ENCODE measurements around the gene GIMAP8. TPM values are rescaled to one million over a fixed set of nuclear protein-coding genes. Genes with fewer than 3 reads are reported as not detected.
A peak's percentile ranks its signal among the peaks of the same experiment; 100 is the strongest.

Gene GIMAP8
- total RNA-seq, 2 experiments from 2014 or later: 7.7 to 9.6 TPM

GRCh38 chr7:150429699-150430098 is 20.7 kb upstream of the GIMAP8 start:
- H3K27me3 Mint-ChIP-seq: peaks cover 3% of the 10 kb centered on the region
- intact Hi-C loops (cut with DNase I, micrococcal nuclease): loop anchor here in 1 of 2 experiments (10.0 kb wide), 1 partner anchor 375 kb away; no protein-coding TSS in a partner anchor
- ChIA-PET CTCF (interaction anchor here (0.6 kb wide), 1 partner anchor 313 kb away, joined by 3 read pairs; no protein-coding TSS in a partner anchor), POLR2A (no interaction called here)
- ATAC-seq (no peak), DNase-seq (no peak)
- H3K27ac Mint-ChIP-seq: no peak overlapping the region
- H3K4me1 Mint-ChIP-seq: peaks cover 10% of the 10 kb centered on the region
- H3K9me3 Mint-ChIP-seq (ENCODE audit: low read depth): no peaks in the 10 kb centered on the region
- no peak overlapping the region for H3K4me3 Mint-ChIP-seq
- H3K36me3 Mint-ChIP-seq (ENCODE audit: low read depth): no peaks in the 10 kb centered on the region

DNA sequence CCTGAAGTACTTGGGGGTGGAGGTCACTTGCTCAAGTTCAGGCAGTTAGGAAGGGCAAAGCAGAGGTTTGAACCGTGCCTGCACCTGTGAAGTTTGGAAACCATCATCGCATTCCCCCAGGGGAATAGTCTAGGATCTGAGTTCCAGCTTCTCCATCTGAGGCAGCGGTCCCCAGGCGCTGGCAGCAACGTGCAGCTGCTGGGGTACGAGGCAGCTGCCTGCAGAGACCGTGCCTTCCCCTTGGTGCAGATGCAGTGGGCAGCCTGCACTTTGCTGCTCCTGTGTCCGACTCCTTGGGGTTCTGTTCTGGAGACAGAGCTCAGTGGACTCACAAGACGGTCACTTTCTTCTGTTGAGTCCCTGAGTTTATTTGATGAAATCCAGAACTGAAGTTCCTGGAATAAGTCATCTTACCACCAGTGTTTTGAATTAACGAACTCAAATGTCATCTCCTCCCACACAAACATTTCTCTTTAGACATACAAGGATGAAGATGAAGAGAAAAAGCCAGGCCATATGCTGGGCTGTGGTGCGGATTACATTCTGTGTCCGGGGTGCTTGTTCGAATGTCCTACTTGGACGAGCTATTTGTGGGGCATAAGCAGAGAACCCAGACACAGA is 19.9 kb upstream of the GIMAP8 start:
- peaks cover 3% of the 10 kb centered on the region for H3K27me3 Mint-ChIP-seq
- CTCF ChIA-PET: interaction anchor here (0.6 to 1.2 kb wide), 3 partner anchors 16 to 446 kb away, joined by 4 read pairs; no protein-coding TSS in a partner anchor
- no peaks in the 10 kb centered on the region for H3K9me3 Mint-ChIP-seq (ENCODE audit: low read depth)
- H3K4me1 Mint-ChIP-seq: peaks cover 13% of the 10 kb centered on the region
- no peaks in the 10 kb centered on the region for H3K36me3 Mint-ChIP-seq (ENCODE audit: low read depth)
- H3K27ac Mint-ChIP-seq: no peak overlapping the region
- POLR2A ChIA-PET: no interaction called here
- no peak for ATAC-seq
- no peak overlapping the region for H3K4me3 Mint-ChIP-seq
- no peak for DNase-seq
- intact Hi-C loops (cut with DNase I, micrococcal nuclease): no loop called here

GRCh38 chr7:150431839-150432658 is 18.4 kb upstream of the GIMAP8 start:
- ATAC-seq (no peak), DNase-seq (no peak)
- Mint-ChIP-seq H3K27me3 (peaks cover 3% of the 10 kb centered on the region), H3K36me3 (ENCODE audit: low read depth) (no peaks in the 10 kb centered on the region), H3K4me3 (no peak overlapping the region), H3K9me3 (ENCODE audit: low read depth) (no peaks in the 10 kb centered on the region), H3K4me1 (peaks cover 13% of the 10 kb centered on the region), H3K27ac (no peak overlapping the region)
- ChIA-PET POLR2A (no interaction called here), CTCF (interaction anchor here (0.6 kb wide), 1 partner anchor 312 kb away, joined by 3 read pairs; no protein-coding TSS in a partner anchor)
- intact Hi-C loops (cut with DNase I, micrococcal nuclease): no loop called here

GRCh38 chr7:150432915-150433892 is 17.2 kb upstream of the GIMAP8 start:
- ChIA-PET CTCF (interaction anchor here (0.9 to 1.5 kb wide), 5 partner anchors 9 to 322 kb away, joined by 3 to 6 read pairs (median 4); no protein-coding TSS in a partner anchor), POLR2A (interaction anchor here (0.5 to 1.0 kb wide), 2 partner anchors 17 to 25 kb away, joined by 3 read pairs; no protein-coding TSS in a partner anchor)
- Mint-ChIP-seq H3K36me3 (ENCODE audit: low read depth) (no peaks in the 10 kb centered on the region), H3K4me3 (no peak overlapping the region), H3K27ac (peak overlapping the region; percentile 18), H3K27me3 (peaks cover 3% of the 10 kb centered on the region), H3K9me3 (ENCODE audit: low read depth) (no peaks in the 10 kb centered on the region), H3K4me1 (peaks cover 13% of the 10 kb centered on the region)
- DNase-seq (no peak), ATAC-seq (peak; percentile 26)
- intact Hi-C loops (cut with DNase I, micrococcal nuclease): no loop called here

- no peak overlapping the region for H3K27ac Mint-ChIP-seq
- intact Hi-C loops (cut with DNase I, micrococcal nuclease): no loop called here
- no peak overlapping the region for H3K4me3 Mint-ChIP-seq
- ATAC-seq: no peak
- peaks cover 11% of the 10 kb centered on the region for H3K4me1 Mint-ChIP-seq
- CTCF ChIA-PET: interaction anchor here (1.3 to 1.5 kb wide), 2 partner anchors 15 to 321 kb away, joined by 4 to 5 read pairs; no protein-coding TSS in a partner anchor
- H3K27me3 Mint-ChIP-seq: peaks cover 3% of the 10 kb centered on the region
- H3K36me3 Mint-ChIP-seq (ENCODE audit: low read depth): no peaks in the 10 kb centered on the region
- no peaks in the 10 kb centered on the region for H3K9me3 Mint-ChIP-seq (ENCODE audit: low read depth)
- no peak for DNase-seq
- POLR2A ChIA-PET: no interaction called here
Observed at GRCh38 chr7:150434240-150434639, 16.2 kb upstream of the GIMAP8 start.

DNA sequence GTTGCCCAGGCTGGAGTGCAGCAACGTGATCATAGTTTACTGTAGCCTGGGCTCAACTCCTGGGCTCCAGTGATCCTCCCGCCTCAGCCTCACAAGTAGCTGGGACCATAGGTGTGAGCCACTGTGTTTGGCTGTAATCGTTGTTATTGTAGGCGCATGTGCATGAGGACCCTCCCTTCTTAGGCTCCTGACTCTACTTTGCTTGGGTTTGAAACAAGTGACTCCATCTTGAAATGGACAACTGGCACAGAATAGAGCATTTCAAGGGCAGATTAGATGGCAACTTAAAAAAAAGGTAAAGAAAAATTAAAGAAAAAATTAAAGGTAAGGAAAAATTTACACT is 15.4 kb upstream of the GIMAP8 start:
- POLR2A ChIA-PET: no interaction called here
- intact Hi-C loops (cut with DNase I, micrococcal nuclease): no loop called here
- H3K4me3 Mint-ChIP-seq: no peak overlapping the region
- no peaks in the 10 kb centered on the region for H3K36me3 Mint-ChIP-seq (ENCODE audit: low read depth)
- no peak overlapping the region for H3K27ac Mint-ChIP-seq
- ATAC-seq (no peak), DNase-seq (no peak)
- H3K27me3 Mint-ChIP-seq: peaks cover 3% of the 10 kb centered on the region
- no peaks in the 10 kb centered on the region for H3K9me3 Mint-ChIP-seq (ENCODE audit: low read depth)
- peaks cover 19% of the 10 kb centered on the region for H3K4me1 Mint-ChIP-seq
- CTCF ChIA-PET: interaction anchor here (1.2 kb wide), 1 partner anchor 324 kb away, joined by 3 read pairs; no protein-coding TSS in a partner anchor

GRCh38 chr7:150435390-150436073 is 14.9 kb upstream of the GIMAP8 start:
- Mint-ChIP-seq H3K36me3 (ENCODE audit: low read depth) (no peaks in the 10 kb centered on the region), H3K4me1 (peaks cover 24% of the 10 kb centered on the region), H3K4me3 (no peak overlapping the region), H3K27me3 (peaks cover 3% of the 10 kb centered on the region), H3K9me3 (ENCODE audit: low read depth) (no peaks in the 10 kb centered on the region), H3K27ac (no peak overlapping the region)
- intact Hi-C loops (cut with DNase I, micrococcal nuclease): no loop called here
- ChIA-PET CTCF (interaction anchor here (1.2 kb wide), 1 partner anchor 324 kb away, joined by 3 read pairs; no protein-coding TSS in a partner anchor), POLR2A (no interaction called here)
- DNase-seq: no peak
- no peak for ATAC-seq

GRCh38 chr7:150439967-150440366 is 10.5 kb upstream of the GIMAP8 start:
- Mint-ChIP-seq H3K4me1 (peaks cover 24% of the 10 kb centered on the region), H3K4me3 (no peak overlapping the region), H3K36me3 (ENCODE audit: low read depth) (peaks cover 3% of the 10 kb centered on the region), H3K27ac (peak overlapping the region; percentile 17), H3K9me3 (ENCODE audit: low read depth) (peaks cover 10% of the 10 kb centered on the region), H3K27me3 (no peaks in the 10 kb centered on the region)
- intact Hi-C loops (cut with DNase I, micrococcal nuclease): loop anchor here in 1 of 2 experiments (10.0 kb wide), 1 partner anchor 445 kb away; no protein-coding TSS in a partner anchor
- ATAC-seq (peak; percentile 89), DNase-seq (no peak)
- CTCF ChIA-PET: interaction anchor here (0.7 to 1.3 kb wide), 4 partner anchors 11 to 182 kb away, joined by 3 to 4 read pairs (median 3); no protein-coding TSS in a partner anchor
- POLR2A ChIA-PET: interaction anchor here (0.9 kb wide), 1 partner anchor 315 kb away, joined by 3 read pairs; no protein-coding TSS in a partner anchor

DNA sequence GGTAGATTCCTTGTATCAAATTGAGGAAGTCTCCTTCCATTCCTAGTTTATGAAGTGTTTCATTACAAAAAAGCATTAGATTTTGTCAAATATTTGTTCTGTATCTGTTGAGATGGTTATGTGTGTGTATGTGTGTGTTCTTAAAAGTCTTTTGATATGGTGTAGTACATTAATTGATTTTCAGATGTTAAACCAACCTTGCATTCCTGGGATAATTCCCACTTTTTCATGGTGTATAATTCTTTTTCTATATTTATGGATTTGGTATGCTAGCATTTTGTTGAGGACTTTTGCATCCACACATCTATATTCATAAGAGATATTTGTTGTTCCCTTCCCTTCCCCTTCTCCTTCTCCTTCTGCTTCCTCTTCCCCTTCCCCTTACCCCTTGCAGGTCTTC is 8.9 kb upstream of the GIMAP8 start:
- Mint-ChIP-seq H3K4me3 (no peak overlapping the region), H3K36me3 (ENCODE audit: low read depth) (peaks cover 3% of the 10 kb centered on the region), H3K27ac (no peak overlapping the region), H3K4me1 (peaks cover 26% of the 10 kb centered on the region), H3K27me3 (no peaks in the 10 kb centered on the region), H3K9me3 (ENCODE audit: low read depth) (peaks cover 10% of the 10 kb centered on the region)
- DNase-seq (no peak), ATAC-seq (no peak)
- intact Hi-C loops (cut with DNase I, micrococcal nuclease): loop anchor here in 1 of 2 experiments (10.0 kb wide), 1 partner anchor 443 kb away; no protein-coding TSS in a partner anchor
- CTCF ChIA-PET: no interaction called here
- POLR2A ChIA-PET: no interaction called here

DNA sequence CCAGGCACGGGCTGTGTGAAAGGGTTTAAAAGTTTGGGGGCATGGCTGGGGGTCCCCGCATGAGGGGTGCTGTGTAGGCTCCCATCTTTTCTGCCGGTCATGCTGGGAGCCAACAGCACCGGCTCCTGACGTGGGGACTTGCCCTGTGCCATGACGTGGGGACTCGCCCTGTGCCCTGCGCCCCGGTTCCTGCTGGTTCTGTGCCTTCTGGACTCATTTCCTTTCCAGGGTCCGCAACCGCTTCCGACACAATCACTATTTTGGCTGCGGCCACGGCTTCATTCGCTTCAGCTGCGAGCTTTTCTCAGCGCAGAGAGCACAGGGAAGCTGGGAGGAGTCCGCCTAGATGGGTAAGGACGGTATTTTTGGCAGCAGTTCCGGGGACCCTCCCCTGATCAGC is 7.6 kb upstream of the GIMAP8 start:
- ATAC-seq (no peak), DNase-seq (no peak)
- intact Hi-C loops (cut with DNase I, micrococcal nuclease): loop anchor here in 1 of 2 experiments (10.0 kb wide), 1 partner anchor 442 kb away; no protein-coding TSS in a partner anchor
- ChIA-PET POLR2A (no interaction called here), CTCF (no interaction called here)
- Mint-ChIP-seq H3K36me3 (ENCODE audit: low read depth) (peaks cover 3% of the 10 kb centered on the region), H3K4me3 (no peak overlapping the region), H3K27ac (no peak overlapping the region), H3K9me3 (ENCODE audit: low read depth) (peaks cover 10% of the 10 kb centered on the region), H3K4me1 (peaks cover 37% of the 10 kb centered on the region), H3K27me3 (no peaks in the 10 kb centered on the region)
